GM19455 (cell line): ENCODE results near the gene CDK5RAP3.
A peak's percentile ranks its signal among the peaks of the same experiment; 100 is the strongest.

Experiments
- ATAC-seq: cut with Tn5 transposase; IDR thresholded peaks from one replicate; pipeline ENCODE4 v1.9.1; 2021; ENCODE audit not compliant: unreplicated experiment

The CDK5RAP3 gene

GRCh38 chr17:47948706-47949196 lies 22.2 kb upstream of the CDK5RAP3 start:
- ATAC-seq: no peak

- peak; percentile 65 for ATAC-seq
Measured at GRCh38 chr17:47949197-47949759, 21.6 kb upstream of the CDK5RAP3 start.

- ATAC-seq: no peak
Measured at GRCh38 chr17:47949946-47950345, 21.0 kb upstream of the CDK5RAP3 start.

- no peak for ATAC-seq
Measured at GRCh38 chr17:47950448-47950847, 20.5 kb upstream of the CDK5RAP3 start.

GRCh38 chr17:47952171-47953021 lies 18.5 kb upstream of the CDK5RAP3 start:
- ATAC-seq: no peak

- ATAC-seq: no peak
Measured at GRCh38 chr17:47953909-47954308, 17.0 kb upstream of the CDK5RAP3 start.

- no peak for ATAC-seq
Measured at GRCh38 chr17:47955497-47956461, 15.1 kb upstream of the CDK5RAP3 start.

GRCh38 chr17:47956791-47957590 lies 13.9 kb upstream of the CDK5RAP3 start:
- ATAC-seq: no peak

- ATAC-seq: no peak
Measured at GRCh38 chr17:47957591-47958490, 13.1 kb upstream of the CDK5RAP3 start, which contains the start of gene PRR15L. PRR15L (minus strand) TSS chr17:47957883; CDS start chr17:47953234, 4,649 bp downstream.

- no peak for ATAC-seq
Measured at GRCh38 chr17:47959825-47960655, 10.9 kb upstream of the CDK5RAP3 start.

- no peak for ATAC-seq
Measured at GRCh38 chr17:47961406-47961805, 9.5 kb upstream of the CDK5RAP3 start.

GRCh38 chr17:47962901-47963300 lies 8.0 kb upstream of the CDK5RAP3 start:
- ATAC-seq: no peak

- ATAC-seq: no peak
Measured at GRCh38 chr17:47964856-47965255, 6.1 kb upstream of the CDK5RAP3 start.

- ATAC-seq: no peak
Measured at GRCh38 chr17:47966079-47966519, 4.8 kb upstream of the CDK5RAP3 start.

- ATAC-seq: no peak
Measured at GRCh38 chr17:47967607-47968252, 3.2 kb upstream of the CDK5RAP3 start.

- ATAC-seq: no peak
Measured at GRCh38 chr17:47968836-47969235, 2.1 kb upstream of the CDK5RAP3 start.

- ATAC-seq: peak; percentile 6
Measured at GRCh38 chr17:47969930-47970724, 786 bp upstream of the CDK5RAP3 start.
